NCI-H1694 (cell line): ENCODE data around the gene GOSR1.
"Not testable (repeated sequence)": the region's sequence is repeated elsewhere in the genome, so short reads cannot be mapped to it uniquely, and the experiment has no call there.

ENCODE experiments used
- DNase-seq: peaks from one replicate; lab custom pipeline; 2025; lab: John Stamatoyannopoulos, UW

Gene GOSR1

GRCh38 chr17:30505868-30506417 is 28.7 kb downstream of the GOSR1 start:
- no peak for DNase-seq

DNA sequence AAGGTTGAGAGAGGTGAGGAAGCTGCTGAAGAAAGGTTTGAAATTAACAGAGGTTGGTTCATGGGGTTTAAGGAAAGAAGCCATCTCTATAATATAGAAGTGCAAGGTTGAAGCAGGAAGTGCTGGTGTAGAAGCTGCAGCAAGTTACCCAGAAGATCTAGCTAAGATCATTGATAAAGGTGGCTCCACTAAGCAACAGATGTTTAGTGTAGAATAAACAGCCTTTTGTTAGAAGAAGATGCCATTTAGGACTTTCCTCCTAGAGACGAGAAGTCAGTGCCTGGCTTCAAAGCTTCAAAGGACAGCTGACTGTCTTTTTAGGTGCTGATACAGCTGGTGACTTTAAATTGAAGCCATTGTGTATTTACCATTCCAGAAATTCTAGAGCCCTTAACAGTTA is 29.3 kb downstream of the GOSR1 start:
- DNase-seq, result no peak

GRCh38 chr17:30513346-30513745 is 36.1 kb downstream of the GOSR1 start:
- no peak for DNase-seq

DNA sequence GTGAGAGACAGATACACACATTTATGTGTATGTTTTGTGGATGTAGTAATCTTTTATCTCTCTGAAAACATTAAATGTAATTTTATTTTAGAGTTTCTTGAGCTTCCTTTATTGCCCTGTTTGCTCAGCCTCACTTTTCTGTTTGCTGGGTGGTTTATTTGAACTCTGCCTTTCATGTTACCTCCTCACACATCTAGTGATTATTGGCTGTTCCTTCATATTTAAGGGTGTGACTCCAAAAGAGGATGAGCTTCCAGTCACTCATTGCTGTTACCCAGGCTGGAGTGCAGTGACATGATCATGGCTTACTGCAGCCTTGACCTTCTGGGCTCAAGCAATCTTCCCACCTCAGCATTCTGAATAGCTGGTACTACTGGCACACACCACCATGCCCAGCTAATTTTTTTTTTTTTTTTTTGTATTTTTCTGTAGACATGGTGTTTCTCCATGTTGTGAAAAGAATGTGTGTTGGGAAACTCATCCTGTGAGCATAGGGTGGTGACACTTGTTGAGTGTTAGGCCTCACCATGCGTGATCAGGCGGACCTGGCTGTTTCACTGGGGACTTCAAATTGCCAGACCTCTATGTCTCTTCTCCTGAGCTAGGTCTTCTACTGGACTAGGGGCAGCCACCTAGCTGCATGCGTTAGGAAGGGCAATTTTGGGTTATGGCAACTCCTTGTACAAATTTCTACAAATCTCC is 37.8 kb downstream of the GOSR1 start:
- no peak for DNase-seq

- DNase-seq, result no peak
Measured at GRCh38 chr17:30517786-30518185, 40.6 kb downstream of the GOSR1 start.

- no peak for DNase-seq
Measured at GRCh38 chr17:30519166-30519565, 42.0 kb downstream of the GOSR1 start.

- DNase-seq, result no peak
Measured at GRCh38 chr17:30519707-30520106, 42.5 kb downstream of the GOSR1 start.

- no peak for DNase-seq
Measured at GRCh38 chr17:30520436-30520835, 43.2 kb downstream of the GOSR1 start.

GRCh38 chr17:30520882-30521281 is 43.7 kb downstream of the GOSR1 start:
- DNase-seq, result no peak

GRCh38 chr17:30521766-30522165 is 44.6 kb downstream of the GOSR1 start:
- DNase-seq, result no peak

- DNase-seq, result not testable (repeated sequence)
Measured at GRCh38 chr17:30523236-30523635, 46.0 kb downstream of the GOSR1 start.

DNA sequence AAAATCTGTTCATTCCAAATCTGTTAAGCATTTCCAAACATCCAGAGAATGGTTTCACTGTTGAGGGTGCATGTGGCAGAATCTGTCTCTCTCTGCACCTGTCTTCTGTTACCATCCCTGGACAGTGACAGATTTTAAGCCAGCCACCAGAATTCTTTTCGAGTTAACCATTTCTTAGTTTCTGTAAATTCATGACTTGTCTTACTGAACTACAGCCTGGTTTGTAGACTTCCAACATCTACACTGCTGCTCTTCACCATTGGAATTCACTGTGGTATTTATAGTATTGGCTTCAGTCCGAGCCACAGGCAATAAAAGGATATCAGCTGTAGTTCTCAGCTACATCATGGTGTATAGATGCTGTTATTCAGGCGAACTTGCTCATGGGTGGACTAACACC is 47.6 kb downstream of the GOSR1 start:
- DNase-seq, result no peak

GRCh38 chr17:30526401-30526800 is 49.2 kb downstream of the GOSR1 start:
- DNase-seq, result no peak

DNA sequence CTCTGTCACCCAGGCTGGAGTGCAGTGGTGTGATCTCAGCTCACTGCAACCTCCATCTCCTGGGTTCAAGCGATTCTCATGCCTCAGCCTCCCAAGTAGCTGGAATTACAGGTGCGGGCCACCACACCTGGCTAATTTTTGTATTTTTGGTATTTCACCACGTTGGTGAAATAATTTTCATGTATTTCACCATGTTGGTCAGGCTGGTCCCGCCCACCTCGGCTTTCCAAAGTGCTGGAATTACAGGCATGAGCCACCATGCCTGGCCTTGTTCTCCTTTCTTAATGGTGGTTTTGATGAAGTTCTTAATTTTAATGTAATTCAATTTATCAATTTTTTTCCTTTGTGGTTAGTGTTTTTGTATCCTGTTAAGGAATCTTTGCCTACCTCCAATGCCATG is 51.5 kb downstream of the GOSR1 start:
- DNase-seq, result not testable (repeated sequence)

DNA sequence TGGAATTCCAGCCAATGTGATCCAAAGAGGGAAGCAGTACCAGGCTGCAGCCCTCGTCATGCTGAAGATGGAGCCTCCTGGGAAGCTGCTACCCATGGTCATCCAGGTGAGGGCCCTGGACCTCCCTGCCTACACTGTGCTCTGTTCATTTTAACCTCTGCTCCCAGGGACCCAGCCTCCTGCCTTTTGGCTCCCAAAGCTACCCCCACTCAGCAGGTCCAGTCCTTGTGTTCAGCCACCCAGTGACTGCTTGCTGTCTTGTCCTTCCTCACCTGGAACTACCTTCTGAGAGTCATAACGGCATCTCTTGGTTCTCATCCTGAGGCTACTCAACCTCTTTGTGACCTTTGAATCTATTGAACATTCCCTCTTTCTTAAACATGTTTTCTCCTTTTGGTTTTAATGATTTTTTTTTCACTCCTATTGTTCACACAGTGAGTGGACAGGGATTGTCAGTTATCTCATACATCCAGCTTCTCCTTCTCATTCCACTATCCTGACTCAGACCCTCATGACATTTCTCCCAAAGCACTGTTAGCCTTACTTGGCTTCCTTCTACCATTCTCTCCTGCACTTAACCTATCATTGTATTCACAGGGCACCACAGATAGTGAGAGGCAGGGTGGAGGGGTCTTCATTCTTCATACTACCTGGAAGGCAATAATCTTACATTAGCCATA is 53.3 kb downstream of the GOSR1 start:
- DNase-seq, result no peak

GRCh38 chr17:30532871-30533270 is 55.7 kb downstream of the GOSR1 start:
- no peak for DNase-seq

DNA sequence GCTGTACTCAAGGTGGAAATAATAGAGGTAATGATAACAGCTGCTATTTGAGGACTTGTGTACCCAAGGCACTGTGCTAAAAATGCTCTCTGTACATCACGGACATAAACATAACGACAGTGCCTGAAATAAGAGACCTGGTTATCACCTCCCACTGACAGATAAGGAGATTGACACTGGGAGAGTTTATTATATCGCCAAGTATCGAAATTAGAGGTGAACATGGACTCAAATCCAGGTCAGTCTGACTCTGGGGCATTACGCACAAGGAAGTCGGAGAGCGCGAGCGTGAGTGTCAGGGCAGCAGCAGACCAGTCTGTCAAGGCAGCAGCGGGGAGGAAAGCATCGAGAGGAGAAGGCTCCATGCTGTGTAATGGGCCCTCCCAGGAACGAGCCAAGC is 57.1 kb downstream of the GOSR1 start:
- DNase-seq, result no peak

- DNase-seq, result no peak
Measured at GRCh38 chr17:30534938-30535921, 58.0 kb downstream of the GOSR1 start.

GRCh38 chr17:30536846-30537245 is 59.6 kb downstream of the GOSR1 start:
- not testable (repeated sequence) for DNase-seq

GRCh38 chr17:30537667-30538066 is 60.5 kb downstream of the GOSR1 start:
- not testable (repeated sequence) for DNase-seq

DNA sequence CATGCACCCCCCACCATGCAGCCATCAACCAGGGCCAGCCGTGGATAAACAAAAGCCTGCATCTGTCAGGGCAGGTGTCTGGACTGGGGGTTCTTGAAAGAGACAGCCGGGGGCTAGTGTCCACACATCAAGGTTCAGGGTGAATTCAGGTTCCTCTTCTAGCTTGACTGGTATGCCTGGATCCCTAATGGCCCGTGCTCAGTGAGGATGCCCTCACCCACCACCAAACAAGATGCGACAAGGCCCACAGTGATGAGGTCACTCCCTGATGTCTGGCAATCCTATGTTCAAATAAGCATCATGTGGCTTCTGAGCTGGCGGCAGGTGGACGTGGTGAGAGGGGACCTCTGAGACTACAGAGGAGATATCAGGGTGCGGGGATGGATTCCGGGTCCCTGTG is 64.6 kb downstream of the GOSR1 start:
- no peak for DNase-seq

GRCh38 chr17:30543456-30543855 is 66.2 kb downstream of the GOSR1 start:
- DNase-seq, result no peak
